H1 (cell line): Measurements from ENCODE around the gene FNIP2. TPM values are rescaled to one million over a fixed set of nuclear protein-coding genes. Genes with fewer than 3 reads are reported as not detected.

Source experiments
- CHD1 ChIP-seq: IDR thresholded peaks from 2 replicates; pipeline ENCODE4 v1.6.1; 2012; ENCODE audit warnings: low read depth, low read length, improper control_type of control experiment
- CHD7 ChIP-seq: fragments of 300-600 bp; sonication (generic); IDR thresholded peaks from 2 replicates; pipeline ENCODE4 v1.7.1; 2012; ENCODE audit warnings: low read length, moderate library complexity, mild to moderate bottlenecking, inconsistent platforms; ENCODE audit not compliant: insufficient replicate concordance
- JUN ChIP-seq: IDR thresholded peaks from 2 replicates; pipeline ENCODE4 v1.6.1; 2011; ENCODE audit warnings: low read depth, mild to moderate bottlenecking, improper control_type of control experiment, low read length
- RNF2 ChIP-seq: fragments of 200-900, 300-1000 bp; sonication (generic); IDR thresholded peaks from 2 replicates; pipeline ENCODE4 v1.7.1; 2016; ENCODE audit warnings: borderline replicate concordance, low read depth, mild to moderate bottlenecking, antibody characterized with exemption, low read length; ENCODE audit not compliant: poor library complexity, severe bottlenecking; ENCODE audit errors: missing control alignments
- ZNF274 ChIP-seq: IDR thresholded peaks from 2 replicates; pipeline ENCODE4 v1.7.0; 2012; ENCODE audit warnings: low read length, borderline replicate concordance; ENCODE audit errors: extremely low read depth
- polyA plus RNA-seq, 7 experiments: library from polyadenylated mRNA; depleted of rRNA in 3 of 7; stranded (reverse) in 5 of 7; unstranded in 2 of 7; fragments of >200 nt in 5 of 7; fragments of 200-250 nt in 2 of 7; gene quantifications; 1 replicate in 5 of 7; 2 replicates in 1 of 7; 4 replicates in 1 of 7; pipeline versions ENCODE4 v1.2.1 to v1.2.3, GENCODE V29; 2011 to 2013; ENCODE audit warnings: missing spikeins in 2 of 7, mixed read lengths in 2 of 7
- total RNA-seq: library from RNA; stranded (reverse); fragmentation: NEBNext Ultra II Directional; extraction: Animal tissue kit (Norgen Biotek cat#: 25700); gene quantifications from 2 replicates; pipeline ENCODE4 v1.2.1, GENCODE V29; 2021

The FNIP2 gene
- total and polyA plus RNA-seq, 2 of the 8 experiments (the other 6 are each of a cell fraction or from before 2014, with no cell fraction given): 4.0 to 13.0 TPM

GRCh38 chr4:158816955-158817354 is 48.1 kb downstream of the FNIP2 start (continued):
- no peak for TF ChIP-seq CHD7
- TF ChIP-seq CHD1: no peak
- no peak for TF ChIP-seq ZNF274
- TF ChIP-seq RNF2: no peak
- TF ChIP-seq JUN: no peak
